Osteocyte (in vitro differentiated cells): ENCODE measurements around the gene CREB5. TPM values are rescaled to one million over a fixed set of nuclear protein-coding genes. Genes with fewer than 3 reads are reported as not detected.

Experiments
- DNase-seq: peaks from one replicate; pipeline ENCODE4 v3.0.0; 2021; ENCODE audit warnings: mixed read lengths; ENCODE audit not compliant: unreplicated experiment; ENCODE audit errors: extremely low spot score
- H3K27ac Mint-ChIP-seq: one replicate; pipeline ENCODE4 v1.8.0; 2021; ENCODE audit warnings: mild to moderate bottlenecking, mixed read lengths; ENCODE audit not compliant: unreplicated experiment
- H3K27me3 Mint-ChIP-seq: one replicate; pipeline ENCODE4 v1.8.0; 2021; ENCODE audit warnings: mixed read lengths; ENCODE audit not compliant: unreplicated experiment
- H3K36me3 Mint-ChIP-seq: one replicate; pipeline ENCODE4 v1.8.0; 2021; ENCODE audit warnings: mixed read lengths; ENCODE audit not compliant: unreplicated experiment
- H3K4me1 Mint-ChIP-seq: one replicate; pipeline ENCODE4 v1.8.0; 2021; ENCODE audit warnings: mixed read lengths; ENCODE audit not compliant: unreplicated experiment
- H3K4me3 Mint-ChIP-seq: one replicate; pipeline ENCODE4 v1.8.0; 2021; ENCODE audit warnings: mild to moderate bottlenecking, moderate library complexity, mixed read lengths; ENCODE audit not compliant: unreplicated experiment
- H3K9me3 Mint-ChIP-seq: one replicate; pipeline ENCODE4 v1.8.0; 2021; ENCODE audit warnings: mixed read lengths; ENCODE audit not compliant: unreplicated experiment
- total RNA-seq: library from RNA; stranded (reverse); gene quantifications from 2 replicates; pipeline ENCODE4 v1.2.1, GENCODE V29; 2021
- TF ChIP-seq, protein P1 (sequence below): fragments of 200-600 bp; sonication (generic); IDR thresholded peaks from 2 replicates; pipeline ENCODE4 v1.5.0; 2021; ENCODE audit warnings: antibody characterized with exemption, mild to moderate bottlenecking, moderate library complexity

CREB5 gene
- total RNA-seq, 1 donor from 2014 or later, result 7.5 TPM

DNA sequence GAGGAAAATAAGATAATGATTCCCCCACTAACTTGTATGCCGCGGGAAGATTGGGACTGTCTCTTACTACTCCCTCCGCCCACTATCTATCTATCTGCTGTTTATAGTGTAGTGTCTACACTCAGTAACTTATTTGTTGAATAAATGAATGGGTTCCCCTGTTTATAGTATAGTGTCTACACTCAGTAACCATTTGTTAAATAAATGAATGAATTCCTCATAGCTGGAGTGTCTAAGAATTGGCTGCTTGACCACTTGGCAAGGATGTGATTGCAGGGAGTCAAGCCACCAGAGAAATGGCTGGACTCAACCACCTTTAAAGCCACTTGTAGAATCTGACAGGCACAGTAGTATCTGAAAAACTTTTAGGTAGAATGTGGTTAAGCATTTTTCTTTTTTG lies 398.7 kb downstream of the CREB5 start:
- Mint-ChIP-seq H3K4me1 (peaks cover 32% of the 10 kb centered on the region), H3K36me3 (peaks cover 6% of the 10 kb centered on the region), H3K27me3 (no peaks in the 10 kb centered on the region), H3K9me3 (no peaks in the 10 kb centered on the region), H3K27ac (no peak overlapping the region), H3K4me3 (no peak overlapping the region)
- no peak for DNase-seq
- TF ChIP-seq, protein P1, sequence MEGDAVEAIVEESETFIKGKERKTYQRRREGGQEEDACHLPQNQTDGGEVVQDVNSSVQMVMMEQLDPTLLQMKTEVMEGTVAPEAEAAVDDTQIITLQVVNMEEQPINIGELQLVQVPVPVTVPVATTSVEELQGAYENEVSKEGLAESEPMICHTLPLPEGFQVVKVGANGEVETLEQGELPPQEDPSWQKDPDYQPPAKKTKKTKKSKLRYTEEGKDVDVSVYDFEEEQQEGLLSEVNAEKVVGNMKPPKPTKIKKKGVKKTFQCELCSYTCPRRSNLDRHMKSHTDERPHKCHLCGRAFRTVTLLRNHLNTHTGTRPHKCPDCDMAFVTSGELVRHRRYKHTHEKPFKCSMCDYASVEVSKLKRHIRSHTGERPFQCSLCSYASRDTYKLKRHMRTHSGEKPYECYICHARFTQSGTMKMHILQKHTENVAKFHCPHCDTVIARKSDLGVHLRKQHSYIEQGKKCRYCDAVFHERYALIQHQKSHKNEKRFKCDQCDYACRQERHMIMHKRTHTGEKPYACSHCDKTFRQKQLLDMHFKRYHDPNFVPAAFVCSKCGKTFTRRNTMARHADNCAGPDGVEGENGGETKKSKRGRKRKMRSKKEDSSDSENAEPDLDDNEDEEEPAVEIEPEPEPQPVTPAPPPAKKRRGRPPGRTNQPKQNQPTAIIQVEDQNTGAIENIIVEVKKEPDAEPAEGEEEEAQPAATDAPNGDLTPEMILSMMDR, result no peak

DNA sequence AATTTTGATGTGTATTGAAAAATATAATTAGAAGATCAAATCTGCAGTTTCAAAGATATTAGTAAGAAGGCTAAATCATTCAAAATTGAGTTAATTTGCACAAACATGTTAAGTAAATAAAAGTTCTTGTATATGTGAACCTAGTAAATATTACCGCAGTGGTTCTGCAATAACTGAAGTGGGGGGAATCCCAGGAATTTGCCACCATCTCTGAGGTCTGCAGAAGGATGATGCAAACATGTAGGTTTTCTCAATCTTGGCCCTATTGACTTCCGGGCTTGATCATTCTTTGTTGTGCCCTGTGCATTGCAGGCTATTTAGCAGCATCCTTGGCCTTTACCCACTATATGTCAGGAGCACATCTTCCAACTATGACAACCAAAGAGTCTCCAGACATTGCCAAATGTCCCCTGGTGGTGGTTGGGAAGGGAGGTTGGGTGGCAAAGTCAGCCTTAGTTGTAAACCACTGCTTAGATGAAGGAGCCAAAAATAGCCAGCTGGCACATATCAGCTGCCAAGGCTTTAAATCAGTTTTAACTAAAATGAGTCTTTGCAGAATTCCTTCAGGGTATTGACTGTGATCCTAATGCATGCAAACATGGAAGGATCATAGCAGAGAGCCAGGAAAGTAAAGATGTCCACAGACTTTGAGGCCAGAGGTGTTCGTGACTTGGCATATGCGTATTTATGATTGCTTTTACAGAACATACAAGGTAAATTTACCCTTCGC lies 399.5 kb downstream of the CREB5 start:
- no peak overlapping the region for H3K4me3 Mint-ChIP-seq
- peaks cover 6% of the 10 kb centered on the region for H3K36me3 Mint-ChIP-seq
- peaks cover 32% of the 10 kb centered on the region for H3K4me1 Mint-ChIP-seq
- H3K9me3 Mint-ChIP-seq, result no peaks in the 10 kb centered on the region
- DNase-seq, result no peak
- H3K27ac Mint-ChIP-seq, result no peak overlapping the region
- TF ChIP-seq, protein P1, result no peak
- H3K27me3 Mint-ChIP-seq, result no peaks in the 10 kb centered on the region

DNA sequence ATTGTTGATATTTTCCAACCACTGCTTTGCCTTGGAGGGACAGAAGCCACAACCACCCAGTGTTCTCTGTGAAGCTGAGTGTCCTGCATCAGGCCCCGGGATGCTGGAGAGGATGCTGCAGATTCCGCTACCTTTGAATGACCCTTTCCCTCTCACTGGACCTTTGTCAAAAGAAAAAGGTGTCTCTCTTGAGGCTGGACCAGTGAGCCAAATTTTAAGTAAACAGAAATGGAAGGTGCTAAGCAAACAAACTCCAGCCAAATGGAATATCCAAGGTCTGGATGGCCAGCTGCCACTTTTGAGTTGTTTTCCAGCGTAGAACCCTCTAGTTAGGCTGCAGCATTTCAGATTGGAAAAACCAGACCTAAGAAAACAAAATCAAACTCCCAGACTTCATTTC lies 400.3 kb downstream of the CREB5 start:
- no peaks in the 10 kb centered on the region for H3K9me3 Mint-ChIP-seq

DNA sequence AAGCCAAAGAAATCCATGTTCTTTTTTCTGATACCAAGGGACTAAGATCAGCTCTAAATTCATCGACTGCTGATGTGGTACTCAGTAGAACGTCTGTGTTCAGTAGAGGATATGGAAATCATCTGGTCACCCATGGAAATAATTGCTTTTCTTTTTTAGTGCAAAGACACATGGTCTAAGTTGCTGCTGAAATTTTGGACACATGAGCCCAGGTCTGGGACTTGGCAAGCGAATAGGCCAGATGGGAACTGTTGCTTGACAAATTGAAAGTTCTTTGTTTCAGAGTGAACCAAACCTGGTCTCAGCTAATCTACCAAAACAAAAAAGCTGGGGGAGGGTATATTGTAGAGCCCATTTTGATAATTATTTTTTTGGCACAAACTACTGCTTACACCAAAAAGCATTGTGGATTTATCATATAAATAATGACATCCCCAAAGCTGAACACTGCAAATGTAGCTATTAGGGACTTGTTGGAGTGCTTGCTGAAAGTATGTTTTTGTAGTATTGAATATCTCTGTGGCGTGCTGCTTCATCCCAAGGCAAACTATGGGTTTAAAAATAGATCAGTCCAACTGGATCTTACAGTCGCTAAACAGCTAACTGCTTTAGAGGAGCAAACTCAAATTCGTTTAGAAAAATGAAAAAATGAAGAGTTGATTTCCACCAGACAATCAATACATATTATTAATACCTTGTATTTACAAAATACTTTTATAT lies 401.1 kb downstream of the CREB5 start:
- Mint-ChIP-seq H3K4me1 (peaks cover 32% of the 10 kb centered on the region), H3K27me3 (no peaks in the 10 kb centered on the region), H3K9me3 (no peaks in the 10 kb centered on the region), H3K27ac (peak overlapping the region; percentile 56), H3K4me3 (no peak overlapping the region), H3K36me3 (peaks cover 6% of the 10 kb centered on the region)
- DNase-seq, result no peak
- TF ChIP-seq, protein P1, result no peak

More for the DNA sequence above, 400.3 kb downstream of the CREB5 start:
- peaks cover 32% of the 10 kb centered on the region for H3K4me1 Mint-ChIP-seq
- H3K36me3 Mint-ChIP-seq, result peaks cover 6% of the 10 kb centered on the region
- no peak overlapping the region for H3K27ac Mint-ChIP-seq
- TF ChIP-seq, protein P1, result no peak
- DNase-seq, result no peak
- no peaks in the 10 kb centered on the region for H3K27me3 Mint-ChIP-seq
- H3K4me3 Mint-ChIP-seq, result no peak overlapping the region

DNA sequence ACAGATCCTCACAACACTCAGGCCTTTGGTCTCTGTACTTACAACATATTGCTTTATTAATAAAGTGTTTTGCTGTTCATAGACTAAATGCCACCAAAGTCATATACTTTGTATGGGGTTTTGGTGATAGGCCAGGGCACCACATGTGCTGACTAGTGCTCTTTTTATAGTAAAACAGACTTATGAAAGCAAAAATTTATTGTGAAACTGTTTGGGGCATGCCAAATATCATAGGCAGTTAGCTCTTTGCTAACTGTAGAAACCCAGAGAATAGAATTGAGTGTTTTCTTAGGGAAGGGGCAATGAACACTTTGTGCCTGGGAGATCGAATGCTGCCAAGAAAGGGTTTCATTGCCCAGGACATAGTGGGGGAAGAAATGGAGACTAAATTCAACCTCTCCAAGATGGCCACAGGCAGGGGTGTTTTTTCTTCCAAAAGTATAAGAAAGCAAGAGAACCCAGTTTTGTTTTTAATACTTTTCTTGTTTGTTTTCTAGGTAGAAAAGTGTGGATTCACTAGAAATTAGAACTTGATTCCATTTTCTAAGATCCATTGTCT lies 403.1 kb downstream of the CREB5 start:
- no peak overlapping the region for H3K27ac Mint-ChIP-seq
- H3K4me1 Mint-ChIP-seq, result peaks cover 28% of the 10 kb centered on the region
- TF ChIP-seq, protein P1, result no peak

More for the DNA sequence above, 403.1 kb downstream of the CREB5 start:
- DNase-seq, result no peak
- Mint-ChIP-seq H3K27me3 (no peaks in the 10 kb centered on the region), H3K9me3 (no peaks in the 10 kb centered on the region), H3K4me3 (no peak overlapping the region), H3K36me3 (peaks cover 9% of the 10 kb centered on the region)
